ENCODE data around the gene SLBP.

Gene SLBP

GRCh38 chr4:1726146-1726934 is 14.2 kb upstream of the SLBP start:
- DNase-seq = peak; percentile 48

GRCh38 chr4:1725521-1725920 is 13.4 kb upstream of the SLBP start:
- DNase-seq = no peak

- DNase-seq = no peak
Observed at GRCh38 chr4:1723131-1723801, 11.1 kb upstream of the SLBP start.

- no peak for DNase-seq
Observed at GRCh38 chr4:1722551-1723118, 10.5 kb upstream of the SLBP start.

- no peak for DNase-seq
Observed at GRCh38 chr4:1721666-1722550, 9.8 kb upstream of the SLBP start.

GRCh38 chr4:1721003-1721665 is 9.0 kb upstream of the SLBP start, which contains the start of the genes TACC3 and TMEM129:
Gene TACC3, plus strand, starts transcription at chr4:1721521. Its CDS starts 1,901 bp downstream, at chr4:1723422.
Gene TMEM129, minus strand, starts transcription at chr4:1721323. Its CDS starts 486 bp downstream, at chr4:1720837.
- peak; percentile 87 for DNase-seq

GRCh38 chr4:1720163-1720983 is 8.3 kb upstream of the SLBP start:
- no peak for DNase-seq

GRCh38 chr4:1718095-1718850 is 6.2 kb upstream of the SLBP start:
- DNase-seq = no peak

GRCh38 chr4:1717129-1718094 is 5.3 kb upstream of the SLBP start:
- DNase-seq = no peak

GRCh38 chr4:1716065-1716945 is 4.2 kb upstream of the SLBP start:
- DNase-seq = no peak

- DNase-seq = no peak
Observed at GRCh38 chr4:1715002-1715758, 3.1 kb upstream of the SLBP start.

- no peak for DNase-seq
Observed at GRCh38 chr4:1714303-1715001, 2.3 kb upstream of the SLBP start.

- DNase-seq = no peak
Observed at GRCh38 chr4:1713003-1713851, 1.1 kb upstream of the SLBP start.

GRCh38 chr4:1711571-1712215 is 426 bp downstream of the SLBP start:
- DNase-seq = no peak

- no peak for DNase-seq
Observed at GRCh38 chr4:1711055-1711570, 1.0 kb downstream of the SLBP start.
